Neural cell (in vitro differentiated cells): ENCODE measurements around the gene KIF1B. TPM values are rescaled to one million over a fixed set of nuclear protein-coding genes. Genes with fewer than 3 reads are reported as not detected.

Experiments used
- H2AFZ ChIP-seq: fragments of 200-600, 300-800 bp; sonication (generic), shearing (Covaris generic); 2 replicates; pipeline ENCODE4 v1.6.0; 2014; ENCODE audit warnings: low read depth, mild to moderate bottlenecking, antibody characterized with exemption, low read length, moderate library complexity
- H3F3A ChIP-seq: fragments of 200-600 bp; shearing (Covaris generic); 2 replicates; pipeline ENCODE4 v1.6.1; 2016; ENCODE audit warnings: mild to moderate bottlenecking, moderate library complexity, mixed read lengths, antibody characterized with exemption, low read length; ENCODE audit not compliant: insufficient read depth, poor library complexity, severe bottlenecking
- H3K27ac ChIP-seq: fragments of 200-600, 300-800 bp; sonication (generic), shearing (Covaris generic); 2 replicates; pipeline ENCODE4 v1.5.1; 2014; ENCODE audit warnings: mild to moderate bottlenecking, low read length, moderate library complexity
- H3K27me3 ChIP-seq: fragments of 300-800, 200-600 bp; sonication (generic), shearing (Covaris generic); 2 replicates; pipeline ENCODE4 v1.6.0; 2014; ENCODE audit warnings: mild to moderate bottlenecking, low read depth, low read length, moderate library complexity; ENCODE audit not compliant: insufficient read depth
- H3K36me3 ChIP-seq: fragments of 300-800, 200-600 bp; sonication (generic), shearing (Covaris generic); 2 replicates; pipeline ENCODE4 v1.5.1; 2014; ENCODE audit warnings: mild to moderate bottlenecking, antibody characterized with exemption, low read length, moderate library complexity; ENCODE audit not compliant: insufficient read depth
- H3K4me2 ChIP-seq: fragments of 300-800, 200-600 bp; sonication (generic), shearing (Covaris generic); 2 replicates; pipeline ENCODE4 v1.6.0; 2014; ENCODE audit warnings: mild to moderate bottlenecking, low read length
- H3K4me3 ChIP-seq: fragments of 300-800, 200-600 bp; sonication (generic), shearing (Covaris generic); 2 replicates; pipeline ENCODE4 v1.5.1; 2014; ENCODE audit warnings: mild to moderate bottlenecking, low read length, moderate library complexity
- H3K79me2 ChIP-seq: fragments of 200-600 bp; shearing (Covaris generic); replicated peaks from 2 replicates; pipeline ENCODE4 v1.6.0; 2014; ENCODE audit warnings: mild to moderate bottlenecking, low read length, moderate library complexity; ENCODE audit not compliant: insufficient read depth
- H3K9ac ChIP-seq: fragments of 300-800, 200-600 bp; sonication (generic), shearing (Covaris generic); 2 replicates; pipeline ENCODE4 v1.6.1; 2016; ENCODE audit warnings: mild to moderate bottlenecking, low read length, mixed read lengths
- H3K9me2 ChIP-seq: fragments of 200-600 bp; shearing (Covaris generic); 2 replicates; pipeline ENCODE4 v1.6.1; 2016; ENCODE audit warnings: mild to moderate bottlenecking, low read length, mixed read lengths; ENCODE audit not compliant: insufficient read depth
- H3K9me3 ChIP-seq: fragments of 200-600, 300-800 bp; sonication (generic), shearing (Covaris generic); 2 replicates; pipeline ENCODE4 v1.6.1; 2016; ENCODE audit warnings: mild to moderate bottlenecking, mixed run types, low read length, moderate library complexity, mixed read lengths
- H4K20me1 ChIP-seq: fragments of 200-600 bp; shearing (Covaris generic); 2 replicates; pipeline ENCODE4 v1.6.1; 2016; ENCODE audit warnings: mild to moderate bottlenecking, mixed run types; ENCODE audit not compliant: insufficient read depth
- CTCF ChIP-seq: fragments of 450-650 bp; IDR thresholded peaks from 2 replicates; pipeline ENCODE4 v1.5.1; 2014; ENCODE audit warnings: antibody characterized with exemption, mild to moderate bottlenecking, moderate library complexity; ENCODE audit not compliant: poor library complexity, severe bottlenecking
- EP300 ChIP-seq: fragments of 450-650 bp; conservative IDR thresholded peaks from 2 replicates; pipeline ENCODE4 v1.6.1; 2014; ENCODE audit warnings: antibody characterized with exemption, mild to moderate bottlenecking, moderate library complexity; ENCODE audit not compliant: poor library complexity, severe bottlenecking
- EZH2 ChIP-seq: fragments of 200-600, 300-800 bp; shearing (Covaris generic), sonication (generic); IDR thresholded peaks from 2 replicates; pipeline ENCODE4 v1.6.1; 2014; ENCODE audit warnings: antibody characterized with exemption, low read length, borderline replicate concordance, mild to moderate bottlenecking; ENCODE audit not compliant: insufficient read depth, poor library complexity, severe bottlenecking
- MXI1 ChIP-seq: fragments of 450-650 bp; conservative IDR thresholded peaks from 2 replicates; pipeline ENCODE4 v1.6.1; 2014; ENCODE audit warnings: antibody characterized with exemption, mild to moderate bottlenecking; ENCODE audit not compliant: poor library complexity, severe bottlenecking
- POLR2AphosphoS5 ChIP-seq: IDR thresholded peaks from 2 replicates; pipeline ENCODE4 v1.6.1; 2012
- RAD21 ChIP-seq: fragments of 450-650 bp; conservative IDR thresholded peaks from 2 replicates; pipeline ENCODE4 v1.6.1; 2014; ENCODE audit warnings: antibody characterized with exemption, mild to moderate bottlenecking, moderate library complexity
- REST ChIP-seq: IDR thresholded peaks from 2 replicates; pipeline ENCODE4 v1.6.1; 2012; ENCODE audit warnings: borderline replicate concordance
- SMC3 ChIP-seq: fragments of 450-650 bp; conservative IDR thresholded peaks from 2 replicates; pipeline ENCODE4 v1.6.1; 2014; ENCODE audit warnings: antibody characterized with exemption, mild to moderate bottlenecking, moderate library complexity; ENCODE audit not compliant: poor library complexity
- TAF1 ChIP-seq: IDR thresholded peaks from 2 replicates; pipeline ENCODE4 v1.6.1; 2012; ENCODE audit warnings: low read depth
- polyA plus RNA-seq: library from polyadenylated mRNA; depleted of rRNA; stranded (reverse); fragments of >200 nt; gene quantifications from 2 replicates; pipeline ENCODE4 v1.2.3, GENCODE V29; 2014

KIF1B gene
- polyA plus RNA-seq, 1 donor from 2014 or later: 76.4 TPM

GRCh38 chr1:10338611-10339010 is 128.2 kb downstream of the KIF1B start:
- Histone ChIP-seq H3F3A (no peaks in the 10 kb centered on the region), H3K36me3 (peaks cover 11% of the 10 kb centered on the region), H3K4me3 (no peak overlapping the region), H2AFZ (no peak overlapping the region), H4K20me1 (no peaks in the 10 kb centered on the region), H3K9ac (no peak overlapping the region), H3K9me2 (no peaks in the 10 kb centered on the region), H3K4me2 (no peak overlapping the region), H3K27me3 (no peaks in the 10 kb centered on the region), H3K79me2 (peaks cover 3% of the 10 kb centered on the region), H3K9me3 (no peaks in the 10 kb centered on the region), H3K27ac (peak overlapping the region; percentile 70)
- TF ChIP-seq SMC3: no peak

- no peaks in the 10 kb centered on the region for H4K20me1 ChIP-seq
- peak overlapping the region; percentile 70 for H3K27ac ChIP-seq
- H3K9ac ChIP-seq: peak overlapping the region; percentile 41
- no peak overlapping the region for H3K4me2 ChIP-seq
- H3K4me3 ChIP-seq: no peak overlapping the region
- no peaks in the 10 kb centered on the region for H3F3A ChIP-seq
- H3K36me3 ChIP-seq: peaks cover 11% of the 10 kb centered on the region
- H3K9me2 ChIP-seq: no peaks in the 10 kb centered on the region
- TF ChIP-seq MXI1 (no peak), POLR2AphosphoS5 (no peak), REST (no peak), CTCF (no peak), EZH2 (no peak), EP300 (no peak), SMC3 (no peak), RAD21 (no peak), TAF1 (no peak)
- no peaks in the 10 kb centered on the region for H3K27me3 ChIP-seq
- no peaks in the 10 kb centered on the region for H3K9me3 ChIP-seq
- no peak overlapping the region for H2AFZ ChIP-seq
- H3K79me2 ChIP-seq: peaks cover 2% of the 10 kb centered on the region
Measured at GRCh38 chr1:10339036-10339567, 128.7 kb downstream of the KIF1B start.

- Histone ChIP-seq H2AFZ (no peak overlapping the region), H3K9me3 (no peaks in the 10 kb centered on the region), H3K4me2 (no peak overlapping the region), H3K36me3 (peaks cover 11% of the 10 kb centered on the region), H3F3A (no peaks in the 10 kb centered on the region), H3K9ac (peak overlapping the region; percentile 41), H3K4me3 (no peak overlapping the region), H3K79me2 (no peaks in the 10 kb centered on the region), H3K27me3 (no peaks in the 10 kb centered on the region), H3K27ac (peak overlapping the region; percentile 70), H3K9me2 (no peaks in the 10 kb centered on the region), H4K20me1 (no peaks in the 10 kb centered on the region)
- TF ChIP-seq EP300: no peak
- no peak for TF ChIP-seq RAD21
- no peak for TF ChIP-seq CTCF
- no peak for TF ChIP-seq TAF1
- TF ChIP-seq EZH2: no peak
- no peak for TF ChIP-seq POLR2AphosphoS5
- no peak for TF ChIP-seq SMC3
Measured at GRCh38 chr1:10339815-10340214, 129.4 kb downstream of the KIF1B start.
